ENCODE data around the gene PNKD. TPM values are rescaled to one million over a fixed set of nuclear protein-coding genes. Genes with fewer than 3 reads are reported as not detected.
"Not testable (repeated sequence)": the region's sequence is repeated elsewhere in the genome, so short reads cannot be mapped to it uniquely, and the experiment has no call there.

PNKD gene
- total and polyA plus RNA-seq, 2 of the 8 experiments (the other 6 are each of a cell fraction or from before 2014, with no cell fraction given), result 43.9 to 65.4 TPM

GRCh38 chr2:218313356-218313755 is 43.0 kb downstream of the PNKD start (continued):
- no peak for TF ChIP-seq JUN (IDR thresholded peaks at IDR 0.05; ENCODE audit: low read depth, low read length)
- TF ChIP-seq SIN3A (conservative IDR thresholded peaks at IDR 0.05 in 1 of 2, IDR thresholded peaks at IDR 0.05 in 1 of 2; ENCODE audit: low read depth in 1 of 2, low read length in 2 of 2), result no peak
- no peak for TF ChIP-seq YY1 (IDR thresholded peaks at IDR 0.05; ENCODE audit: low read depth, low read length)
- no peak for TF ChIP-seq RFX5 (IDR thresholded peaks at IDR 0.05; ENCODE audit: borderline replicate concordance, low read depth, low read length)

GRCh38 chr2:218314764-218315163 is 44.4 kb downstream of the PNKD start:
- H3K27me3 ChIP-seq (replicated peaks in 1 of 4; ENCODE audit: control insufficient read depth in 3 of 4, extremely low read depth in 1 of 4, insufficient read depth in 3 of 4, low read length in 3 of 4); H3K14ac ChIP-seq (ENCODE audit: insufficient read length); H2BK20ac ChIP-seq (ENCODE audit: low read length); H2AFZ ChIP-seq (ENCODE audit: low read length); H2BK12ac ChIP-seq (ENCODE audit: low read depth, low read length); H4K91ac ChIP-seq (replicated peaks; ENCODE audit: insufficient read length, low read length); H4K8ac ChIP-seq (ENCODE audit: extremely low read depth, insufficient read depth, low read length); H3K79me2 ChIP-seq (ENCODE audit: control insufficient read depth in 1 of 2, insufficient read depth in 2 of 2, low read length in 2 of 2); DNase-seq (ENCODE audit: low read depth in 1 of 2, low spot score in 2 of 2); H3K4me3 ChIP-seq (ENCODE audit: extremely low read depth in 1 of 4, insufficient read depth in 2 of 4, low read depth in 3 of 4, low read length in 4 of 4); POLR2A ChIA-PET (ENCODE audit: partially characterized antibody); H3K18ac ChIP-seq (ENCODE audit: extremely low read depth, low read length); H2AK5ac ChIP-seq (ENCODE audit: low read depth, low read length); H3K4ac ChIP-seq (replicated peaks; ENCODE audit: insufficient read length, low read depth, low read length); H3K9me3 ChIP-seq (ENCODE audit: insufficient read depth in 2 of 2, low read depth in 1 of 2, low read length in 1 of 2); H3K23ac ChIP-seq (ENCODE audit: insufficient read length); H3K9ac ChIP-seq (replicated peaks in 1 of 4; ENCODE audit: extremely low read depth in 1 of 4, low read depth in 3 of 4, low read length in 3 of 4); FAIRE-seq; H2BK15ac ChIP-seq (ENCODE audit: low read length); H3K4me1 ChIP-seq (replicated peaks in 1 of 4; ENCODE audit: control insufficient read depth in 3 of 4, insufficient read depth in 4 of 4, low read length in 3 of 4); H3K79me1 ChIP-seq (ENCODE audit: low read depth, low read length); H2BK120ac ChIP-seq (replicated peaks; ENCODE audit: low read depth, low read length); H3K4me2 ChIP-seq (ENCODE audit: insufficient read depth in 1 of 2, low read depth in 2 of 2, low read length in 2 of 2); H4K20me1 ChIP-seq (replicated peaks in 1 of 2; ENCODE audit: control insufficient read depth in 1 of 2, insufficient read depth in 2 of 2, low read length in 2 of 2); H2BK5ac ChIP-seq (ENCODE audit: low read depth, low read length); H3K56ac ChIP-seq (replicated peaks; ENCODE audit: insufficient read length, low read depth, low read length); H3K36me3 ChIP-seq (ENCODE audit: control insufficient read depth in 2 of 4, insufficient read depth in 4 of 4, low read length in 3 of 4); H4K5ac ChIP-seq (ENCODE audit: insufficient read length, low read depth, low read length); H3K23me2 ChIP-seq (ENCODE audit: low read depth, low read length); H3K27ac ChIP-seq (ENCODE audit: low read depth, low read length): not testable (repeated sequence)
- CTCF ChIA-PET (ENCODE audit: partially characterized antibody), result interaction anchor here (0.7 to 4.0 kb wide), 2 partner anchors 13 to 747 kb away, joined by 4 to 21 read pairs; no protein-coding TSS in a partner anchor
- WGBS, 2 experiments (ENCODE audit: extremely low coverage in 1 of 2, insufficient coverage in 1 of 2, insufficient read length in 1 of 2, insufficient replicate concordance in 2 of 2, low coverage in 1 of 2, low lambda C conversion rate in 2 of 2, missing lambda C conversion rate in 1 of 2), result 82% methylated on average over 4 of the region's 4 CpGs; no CpG with 5 or more reads in 1 of the 2 experiments
